ENCODE measurements around the gene CBX5. TPM values are rescaled to one million over a fixed set of nuclear protein-coding genes. Genes with fewer than 3 reads are reported as not detected.

CBX5 gene
- polyA plus RNA-seq, 1 experiment: 14.3 TPM

DNA sequence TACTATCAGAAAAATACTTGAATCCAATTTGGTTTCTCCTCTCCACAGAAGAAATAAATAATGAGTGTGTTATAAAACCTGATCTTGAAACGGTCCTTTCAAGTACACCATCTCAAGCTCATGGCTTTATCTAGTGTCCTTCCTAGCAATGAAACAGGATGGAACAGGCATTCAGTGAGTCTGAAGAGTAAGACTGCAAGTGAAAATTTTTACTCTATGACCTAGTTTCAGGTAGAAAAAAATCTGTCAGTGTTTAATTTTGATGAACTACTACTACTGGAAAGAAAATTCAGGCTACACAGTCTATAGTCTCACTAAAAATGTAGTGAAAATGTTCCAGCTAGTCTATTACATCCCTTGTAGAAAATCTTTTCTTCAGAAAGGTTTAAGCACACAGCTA, 7.7 kb downstream of the CBX5 start:
- TF ChIP-seq, protein P1, sequence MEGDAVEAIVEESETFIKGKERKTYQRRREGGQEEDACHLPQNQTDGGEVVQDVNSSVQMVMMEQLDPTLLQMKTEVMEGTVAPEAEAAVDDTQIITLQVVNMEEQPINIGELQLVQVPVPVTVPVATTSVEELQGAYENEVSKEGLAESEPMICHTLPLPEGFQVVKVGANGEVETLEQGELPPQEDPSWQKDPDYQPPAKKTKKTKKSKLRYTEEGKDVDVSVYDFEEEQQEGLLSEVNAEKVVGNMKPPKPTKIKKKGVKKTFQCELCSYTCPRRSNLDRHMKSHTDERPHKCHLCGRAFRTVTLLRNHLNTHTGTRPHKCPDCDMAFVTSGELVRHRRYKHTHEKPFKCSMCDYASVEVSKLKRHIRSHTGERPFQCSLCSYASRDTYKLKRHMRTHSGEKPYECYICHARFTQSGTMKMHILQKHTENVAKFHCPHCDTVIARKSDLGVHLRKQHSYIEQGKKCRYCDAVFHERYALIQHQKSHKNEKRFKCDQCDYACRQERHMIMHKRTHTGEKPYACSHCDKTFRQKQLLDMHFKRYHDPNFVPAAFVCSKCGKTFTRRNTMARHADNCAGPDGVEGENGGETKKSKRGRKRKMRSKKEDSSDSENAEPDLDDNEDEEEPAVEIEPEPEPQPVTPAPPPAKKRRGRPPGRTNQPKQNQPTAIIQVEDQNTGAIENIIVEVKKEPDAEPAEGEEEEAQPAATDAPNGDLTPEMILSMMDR (IDR thresholded peaks at IDR 0.05; ENCODE audit: insufficient read depth, low read depth, low read length): no peak
- no peak overlapping the region for H3K4me3 ChIP-seq (ENCODE audit: low read depth, low read length)
- ChIA-PET POLR2A (no interaction called here), CTCF (interaction anchor here (1.2 to 1.3 kb wide), 3 partner anchors 13 to 64 kb away, joined by 3 read pairs; no protein-coding TSS in a partner anchor)
- H3K36me3 ChIP-seq (ENCODE audit: control insufficient read depth, insufficient read depth, low read length): no peaks in the 10 kb centered on the region
- no peak for DNase-seq (ENCODE audit: low read depth)
- H3K27me3 ChIP-seq (ENCODE audit: control insufficient read depth, insufficient read depth, low read length): no peaks in the 10 kb centered on the region

DNA sequence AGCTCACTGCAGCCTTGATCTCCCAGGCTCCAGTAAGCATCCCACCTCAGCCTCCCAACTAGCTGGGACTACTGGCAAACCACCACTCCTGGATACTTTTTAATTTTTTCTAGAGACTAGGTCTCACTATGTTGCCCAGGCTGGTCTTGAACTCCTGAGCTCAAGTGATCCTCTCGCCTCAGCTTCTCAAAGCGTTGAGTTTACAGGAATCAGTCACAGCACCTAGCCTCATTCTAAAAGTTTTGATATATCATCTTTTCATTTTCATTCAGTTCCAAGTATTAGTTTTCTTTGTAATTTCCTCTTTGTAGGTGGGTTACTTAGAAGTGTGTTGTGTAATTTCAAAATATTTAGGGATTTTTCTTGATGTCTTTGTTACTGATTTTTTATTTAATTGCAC, 9.6 kb downstream of the CBX5 start:
- Histone ChIP-seq H3K27me3 (ENCODE audit: control insufficient read depth, insufficient read depth, low read length) (no peaks in the 10 kb centered on the region), H3K4me3 (ENCODE audit: low read depth, low read length) (no peak overlapping the region), H3K36me3 (ENCODE audit: control insufficient read depth, insufficient read depth, low read length) (no peaks in the 10 kb centered on the region)
- DNase-seq (ENCODE audit: low read depth): no peak
- ChIA-PET POLR2A (no interaction called here), CTCF (interaction anchor here (1.0 to 1.3 kb wide), 2 partner anchors 55 to 91 kb away, joined by 3 read pairs; no protein-coding TSS in a partner anchor)
- TF ChIP-seq, protein P1 (IDR thresholded peaks at IDR 0.05; ENCODE audit: insufficient read depth, low read depth, low read length): no peak

- CTCF ChIA-PET: interaction anchor here (0.8 to 1.0 kb wide), 2 partner anchors 13 to 44 kb away, joined by 3 to 5 read pairs; no protein-coding TSS in a partner anchor
- Histone ChIP-seq H3K4me3 (ENCODE audit: low read depth, low read length) (no peak overlapping the region), H3K36me3 (ENCODE audit: control insufficient read depth, insufficient read depth, low read length) (no peaks in the 10 kb centered on the region), H3K27me3 (ENCODE audit: control insufficient read depth, insufficient read depth, low read length) (no peaks in the 10 kb centered on the region)
- no peak for DNase-seq (ENCODE audit: low read depth)
- POLR2A ChIA-PET: no interaction called here
- TF ChIP-seq, protein P1 (IDR thresholded peaks at IDR 0.05; ENCODE audit: insufficient read depth, low read depth, low read length): no peak
Measured at GRCh38 chr12:54266852-54267251, 13.1 kb downstream of the CBX5 start.

DNA sequence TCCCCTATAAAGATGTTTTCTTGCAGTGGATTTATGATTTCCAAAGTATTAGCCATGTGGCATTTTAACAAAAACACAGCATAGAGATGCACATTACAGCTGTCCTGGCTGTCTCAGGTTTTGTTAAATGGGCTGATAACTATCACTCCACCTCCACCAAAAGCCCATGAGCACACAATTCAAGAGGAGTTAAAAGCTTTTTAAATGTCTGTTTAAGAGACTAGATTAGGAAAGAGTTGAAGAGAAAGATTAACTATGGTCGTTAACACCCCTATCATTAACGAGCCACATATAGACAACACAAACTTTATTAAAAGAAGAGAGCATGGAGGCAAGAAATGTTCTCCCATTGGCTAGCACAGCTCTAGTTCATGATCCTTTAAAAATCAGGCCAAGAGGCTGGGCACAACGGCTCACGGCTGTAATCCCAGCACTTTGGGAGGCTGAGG, 14.5 kb downstream of the CBX5 start:
- POLR2A ChIA-PET: no interaction called here

DNA sequence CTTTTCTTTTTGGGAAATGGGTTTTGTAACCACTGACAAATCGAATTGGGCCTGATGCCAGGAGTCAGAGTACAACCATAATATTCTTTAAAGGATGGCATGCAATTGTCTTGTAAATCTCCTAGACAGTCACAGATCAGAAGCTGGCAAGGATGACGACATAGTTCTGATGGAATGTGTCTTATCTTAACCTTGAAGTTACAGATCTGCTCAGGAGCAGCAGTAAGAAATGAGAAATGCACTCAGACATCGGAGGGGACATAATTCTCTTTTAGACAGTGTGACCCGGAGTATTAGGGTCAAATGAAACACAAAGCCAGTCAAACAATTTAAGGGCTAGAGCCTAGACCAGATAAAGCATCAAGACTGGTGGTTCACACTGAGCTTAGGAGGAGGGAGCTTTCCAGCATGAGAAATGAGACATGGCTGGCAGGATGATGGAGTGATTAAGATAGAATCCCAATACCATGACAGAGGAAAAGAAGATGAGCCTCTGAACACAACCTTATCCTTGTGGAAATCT, 17.5 kb downstream of the CBX5 start:
- TF ChIP-seq, protein P1 (IDR thresholded peaks at IDR 0.05; ENCODE audit: insufficient read depth, low read depth, low read length): no peak
- ChIA-PET POLR2A (interaction anchor here (0.6 to 1.2 kb wide), 2 partner anchors 11 to 19 kb away, joined by 3 read pairs; no protein-coding TSS in a partner anchor), CTCF (interaction anchor here (0.8 to 1.3 kb wide), 4 partner anchors 24 to 117 kb away, joined by 4 read pairs; no protein-coding TSS in a partner anchor)
- H3K36me3 ChIP-seq (ENCODE audit: control insufficient read depth, insufficient read depth, low read length): no peaks in the 10 kb centered on the region
- DNase-seq (ENCODE audit: low read depth): no peak
- H3K4me3 ChIP-seq (ENCODE audit: low read depth, low read length): no peak overlapping the region
- H3K27me3 ChIP-seq (ENCODE audit: control insufficient read depth, insufficient read depth, low read length): no peaks in the 10 kb centered on the region

More for the DNA sequence above, 14.5 kb downstream of the CBX5 start:
- Histone ChIP-seq H3K36me3 (ENCODE audit: control insufficient read depth, insufficient read depth, low read length) (no peaks in the 10 kb centered on the region), H3K4me3 (ENCODE audit: low read depth, low read length) (no peak overlapping the region), H3K27me3 (ENCODE audit: control insufficient read depth, insufficient read depth, low read length) (no peaks in the 10 kb centered on the region)
- TF ChIP-seq, protein P1 (IDR thresholded peaks at IDR 0.05; ENCODE audit: insufficient read depth, low read depth, low read length): no peak
- CTCF ChIA-PET: interaction anchor here (0.6 to 2.1 kb wide), 9 partner anchors 14 to 285 kb away, joined by 3 to 9 read pairs (median 3); partner anchors contain the start of gene CBX5
- no peak for DNase-seq (ENCODE audit: low read depth)

All from BJ (cell line).